Naive B cell (primary cell): Measurements from ENCODE around the gene PNP. TPM values are rescaled to one million over a fixed set of nuclear protein-coding genes. Genes with fewer than 3 reads are reported as not detected.
"Not testable (repeated sequence)": the region's sequence is repeated elsewhere in the genome, so short reads cannot be mapped to it uniquely, and the experiment has no call there.

Experiments used
- ATAC-seq, 2 donors: fragments of 150-1000 bp; cut with Tn5 transposase; 2 replicates each; pipeline ENCODE4 v1.10.0; 2021; ENCODE audit warnings: low read depth in 2 of 2, mild to moderate bottlenecking in 2 of 2, moderate library complexity in 2 of 2
- DNase-seq: peaks from one replicate; pipeline ENCODE4 v3.0.0; 2022
- H3K27ac Mint-ChIP-seq, 6 donors: one replicate each; pipeline ENCODE4 v1.8.0; 2020 to 2022; ENCODE audit warnings: mild to moderate bottlenecking in 6 of 6, mixed read lengths in 6 of 6, moderate library complexity in 5 of 6, inconsistent platforms in 2 of 6
- H3K27me3 Mint-ChIP-seq, 3 donors: one replicate each; pipeline ENCODE4 v1.8.0; 2021 to 2022; ENCODE audit warnings: mixed read lengths in 3 of 3, mild to moderate bottlenecking in 1 of 3
- H3K36me3 Mint-ChIP-seq, 2 donors: one replicate each; pipeline ENCODE4 v1.8.0; 2020 to 2022; ENCODE audit warnings: mixed read lengths in 2 of 2, inconsistent platforms in 1 of 2, mild to moderate bottlenecking in 1 of 2
- H3K4me1 Mint-ChIP-seq, 3 donors: one replicate each; pipeline ENCODE4 v1.8.0; 2020 to 2022; ENCODE audit warnings: mixed read lengths in 3 of 3, inconsistent platforms in 1 of 3, mild to moderate bottlenecking in 1 of 3, moderate library complexity in 1 of 3
- H3K4me3 Mint-ChIP-seq, 8 donors: one replicate each; pipeline ENCODE4 v1.8.0; 2020 to 2022; ENCODE audit warnings: mild to moderate bottlenecking in 8 of 8, mixed read lengths in 8 of 8, moderate library complexity in 8 of 8, inconsistent platforms in 2 of 8
- H3K9me3 Mint-ChIP-seq, 7 donors: one replicate each; pipeline ENCODE4 v1.8.0; 2020 to 2022; ENCODE audit warnings: mixed read lengths in 7 of 7, mild to moderate bottlenecking in 5 of 7, inconsistent platforms in 2 of 7, moderate library complexity in 1 of 7
- polyA plus RNA-seq, 6 donors: library from polyadenylated mRNA; unstranded; fragments of 300-500 nt; fragmentation: Illumina TruSeq; gene quantifications; one replicate each; pipeline ENCODE4 v1.2.3, GENCODE V29; 2021; ENCODE audit warnings: low read depth in 6 of 6

PNP gene
- polyA plus RNA-seq, 6 donors from 2014 or later: 24.1 to 67.8 (median 52.4) TPM

DNA sequence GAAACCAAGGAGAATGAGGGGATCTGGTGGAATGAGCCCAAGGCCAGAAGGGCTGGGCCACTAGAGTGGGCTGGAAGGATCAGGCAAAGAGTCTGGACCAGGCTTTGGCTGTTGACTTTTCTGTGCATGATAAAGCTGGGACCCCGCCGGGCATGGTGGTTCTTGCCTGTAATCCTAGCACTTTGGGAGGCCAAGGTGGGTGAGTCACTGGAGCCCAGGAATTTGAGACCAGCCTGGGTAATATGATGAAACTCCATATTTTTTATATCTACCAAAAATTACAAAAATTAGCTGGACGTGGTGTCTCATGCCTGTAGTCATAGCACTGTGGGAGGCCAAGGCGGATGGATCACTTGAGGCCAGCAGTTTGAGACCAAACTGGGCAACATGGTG is 32.8 kb upstream of the PNP start:
- Mint-ChIP-seq H3K36me3 (peaks cover 5 to 8% of the 10 kb centered on the region in 2 donors), H3K4me1 (peaks cover 53 to 65% (median 58%) of the 10 kb centered on the region in 3 donors), H3K27me3 (no peaks in the 10 kb centered on the region), H3K4me3 (peak overlapping the region in 2 of 8 donors; percentile 22 to 61), H3K9me3 (peaks cover 0 to 6% (median 0%) of the 10 kb centered on the region in 7 donors), H3K27ac (no peak overlapping the region)
- DNase-seq (no peak), ATAC-seq (no peak)

GRCh38 chr14:20438664-20439063 is 30.5 kb upstream of the PNP start:
- Mint-ChIP-seq H3K36me3 (peaks cover 5 to 22% of the 10 kb centered on the region in 2 donors), H3K4me3 (peak overlapping the region in 5 of 8 donors; percentile 41 to 81 (median 72)), H3K9me3 (peaks cover 0 to 6% (median 0%) of the 10 kb centered on the region in 7 donors), H3K27me3 (no peaks in the 10 kb centered on the region), H3K27ac (peak overlapping the region in 5 of 6 donors; percentile 0 to 75 (median 15)), H3K4me1 (peaks cover 64 to 73% (median 66%) of the 10 kb centered on the region in 3 donors)
- ATAC-seq (peak; percentile 71 to 84), DNase-seq (peak; percentile 41)

GRCh38 chr14:20440465-20440864 is 28.7 kb upstream of the PNP start:
- peak in 1 of 2 donors; percentile 17 for ATAC-seq
- Mint-ChIP-seq H3K27me3 (no peaks in the 10 kb centered on the region), H3K4me1 (peaks cover 63 to 67% (median 63%) of the 10 kb centered on the region in 3 donors)

DNA sequence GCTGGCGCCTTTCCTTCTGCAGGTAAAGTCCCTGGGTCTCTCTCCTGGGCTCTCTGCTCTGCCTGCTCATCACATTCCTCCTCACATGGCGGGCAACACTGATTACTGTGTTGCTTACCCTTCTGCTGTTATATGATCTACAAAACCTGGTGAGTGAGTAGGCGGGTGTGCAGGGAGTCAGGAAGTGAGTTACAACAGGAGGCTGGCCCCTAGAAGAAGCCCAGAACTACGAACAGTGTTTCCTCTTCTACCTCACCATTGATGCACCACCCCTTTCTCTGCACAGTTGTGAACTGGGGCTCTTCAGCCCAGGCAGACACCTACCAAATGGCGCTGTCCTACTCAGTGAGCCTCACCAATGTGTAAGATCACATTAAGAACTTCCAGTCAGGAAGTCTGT is 28.3 kb upstream of the PNP start:
- peaks cover 58 to 63% (median 61%) of the 10 kb centered on the region in 3 donors for H3K4me1 Mint-ChIP-seq
- ATAC-seq: peak; percentile 62 to 78
- peaks cover 5 to 22% of the 10 kb centered on the region in 2 donors for H3K36me3 Mint-ChIP-seq
- H3K27ac Mint-ChIP-seq: peak overlapping the region; percentile 28 to 92 (median 78)
- H3K4me3 Mint-ChIP-seq: peak overlapping the region; percentile 49 to 87 (median 64)
- H3K27me3 Mint-ChIP-seq: no peaks in the 10 kb centered on the region
- DNase-seq: no peak
- peaks cover 0 to 6% (median 0%) of the 10 kb centered on the region in 7 donors for H3K9me3 Mint-ChIP-seq

More at GRCh38 chr14:20440465-20440864, 28.7 kb upstream of the PNP start:
- DNase-seq: no peak
- Mint-ChIP-seq H3K4me3 (peak overlapping the region in 6 of 8 donors; percentile 51 to 87 (median 65)), H3K9me3 (peaks cover 0 to 6% (median 0%) of the 10 kb centered on the region in 7 donors), H3K36me3 (peaks cover 5 to 22% of the 10 kb centered on the region in 2 donors), H3K27ac (peak overlapping the region in 5 of 6 donors; percentile 19 to 92 (median 76))

GRCh38 chr14:20441461-20441860 is 27.7 kb upstream of the PNP start:
- ATAC-seq: no peak
- peak overlapping the region in 4 of 6 donors; percentile 18 to 83 (median 58) for H3K27ac Mint-ChIP-seq

DNA sequence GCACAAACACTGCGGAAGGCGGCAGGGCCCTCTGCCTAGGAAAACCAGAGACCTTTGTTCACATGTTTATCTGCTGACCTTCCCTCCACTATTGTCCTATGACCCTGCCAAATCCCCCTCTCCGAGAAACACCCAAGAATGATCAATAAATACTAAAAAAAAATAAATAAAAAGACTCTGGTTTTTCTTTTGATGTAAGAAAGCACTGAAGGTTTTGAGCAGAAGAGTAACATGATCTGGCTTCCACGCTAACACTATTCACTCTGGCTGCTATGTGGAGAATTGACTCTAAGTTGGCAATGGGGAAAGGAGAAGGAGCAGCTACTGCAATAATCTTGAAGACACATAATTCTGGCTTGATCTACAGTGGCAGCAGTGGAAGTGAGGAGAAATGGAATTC is 25.6 kb upstream of the PNP start:
- H3K36me3 Mint-ChIP-seq: peaks cover 10 to 37% of the 10 kb centered on the region in 2 donors
- not testable (repeated sequence) for H3K9me3 Mint-ChIP-seq, DNase-seq, H3K27me3 Mint-ChIP-seq, H3K27ac Mint-ChIP-seq, ATAC-seq, H3K4me3 Mint-ChIP-seq
- H3K4me1 Mint-ChIP-seq: peaks cover 35 to 46% (median 37%) of the 10 kb centered on the region in 3 donors

More at GRCh38 chr14:20441461-20441860, 27.7 kb upstream of the PNP start:
- Mint-ChIP-seq H3K27me3 (no peaks in the 10 kb centered on the region), H3K4me3 (peak overlapping the region in 3 of 8 donors; percentile 52 to 72 (median 64)), H3K9me3 (peaks cover 0 to 6% (median 0%) of the 10 kb centered on the region in 7 donors), H3K36me3 (peaks cover 5 to 22% of the 10 kb centered on the region in 2 donors), H3K4me1 (peaks cover 55 to 59% (median 57%) of the 10 kb centered on the region in 3 donors)
- DNase-seq: no peak

- Mint-ChIP-seq H3K36me3 (peaks cover 22 to 44% of the 10 kb centered on the region in 2 donors), H3K27ac (peak overlapping the region in 1 of 6 donors; percentile 77), H3K4me3 (no peak overlapping the region), H3K4me1 (peaks cover 3 to 21% (median 8%) of the 10 kb centered on the region in 3 donors), H3K9me3 (no peaks in the 10 kb centered on the region), H3K27me3 (no peaks in the 10 kb centered on the region)
- DNase-seq (no peak), ATAC-seq (no peak)
Measured at GRCh38 chr14:20446889-20447288, 22.3 kb upstream of the PNP start.

DNA sequence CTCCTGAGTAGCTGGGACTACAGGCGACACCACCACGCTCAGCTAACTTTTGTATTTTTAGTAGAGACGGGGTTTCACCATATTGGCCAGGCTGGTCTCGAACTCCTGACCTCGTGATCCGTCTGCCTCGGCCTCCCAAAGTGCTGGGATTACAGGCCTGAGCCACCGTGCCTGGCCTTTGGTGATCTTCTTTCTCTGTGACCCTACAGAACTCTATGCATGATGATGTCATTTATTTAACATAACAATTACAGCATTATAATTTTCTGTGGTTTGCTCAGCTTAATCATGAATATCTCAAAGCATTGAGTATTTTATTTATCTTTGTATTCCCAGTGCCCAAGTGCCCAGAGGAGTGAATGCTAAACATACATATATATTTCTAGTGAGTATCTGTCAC is 16.4 kb upstream of the PNP start:
- Mint-ChIP-seq H3K4me3 (peak overlapping the region in 5 of 8 donors; percentile 17 to 82 (median 57)), H3K4me1 (peaks cover 4 to 21% (median 20%) of the 10 kb centered on the region in 3 donors), H3K36me3 (peaks cover 23 to 28% of the 10 kb centered on the region in 2 donors), H3K27ac (peak overlapping the region in 2 of 6 donors; percentile 5 to 79)
- H3K27me3 Mint-ChIP-seq, H3K9me3 Mint-ChIP-seq, ATAC-seq, DNase-seq: not testable (repeated sequence)

DNA sequence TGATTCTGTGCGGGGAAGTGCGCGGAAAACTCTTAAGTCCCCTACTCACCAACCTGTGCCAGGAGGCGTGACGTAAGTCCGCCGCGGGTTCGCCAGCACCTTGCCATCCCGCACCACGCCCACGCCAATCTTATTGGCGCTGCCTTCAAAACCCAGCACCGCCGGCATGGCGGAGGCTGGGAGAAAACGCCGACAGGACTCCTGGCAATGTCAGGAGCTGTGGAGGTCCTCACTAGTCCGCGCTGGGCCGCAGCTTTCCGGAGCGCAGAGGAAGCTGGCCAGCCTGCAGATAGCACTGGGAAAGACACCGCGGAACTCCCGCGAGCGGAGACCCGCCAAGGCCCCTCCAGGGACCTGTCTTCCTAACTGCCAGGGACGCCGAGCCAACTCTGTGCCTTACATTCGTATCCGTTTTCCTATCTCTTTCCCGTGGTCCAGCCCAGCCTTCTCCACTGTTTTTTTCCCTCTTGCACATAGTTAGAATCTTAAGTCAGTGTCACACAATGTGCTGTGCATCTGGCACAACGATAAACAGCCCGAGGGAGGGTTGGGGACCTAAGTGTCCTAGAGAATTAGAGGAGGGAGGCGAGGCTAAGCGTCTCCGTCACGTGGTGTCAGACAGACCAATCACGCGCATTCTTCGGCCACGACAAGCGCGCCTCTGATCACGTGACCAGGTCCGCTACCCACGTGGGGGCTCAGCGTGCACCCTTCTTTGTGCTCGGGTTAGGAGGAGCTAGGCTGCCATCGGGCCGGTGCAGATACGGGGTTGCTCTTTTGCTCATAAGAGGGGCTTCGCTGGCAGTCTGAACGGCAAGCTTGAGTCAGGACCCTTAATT is 14.5 kb upstream of the PNP start, which contains the start of the genes APEX1 and OSGEP:
Gene APEX1, plus strand, starts transcription at position 711 of the 839 bp plus-strand sequence. CDS start 420 bp downstream, outside the sequence.
Gene OSGEP, minus strand, starts transcription at position 297 of the 839 bp plus-strand sequence. Its CDS starts 129 bp downstream, at position 168.
- no peaks in the 10 kb centered on the region for H3K27me3 Mint-ChIP-seq
- peak; percentile 96 for DNase-seq
- H3K27ac Mint-ChIP-seq: peak within 1 kb of the TSS in 1 of 6 donors; percentile 76
- peak; percentile 82 to 85 for ATAC-seq
- no peaks in the 10 kb centered on the region for H3K9me3 Mint-ChIP-seq
- H3K36me3 Mint-ChIP-seq: peaks cover 11 to 28% of the 10 kb centered on the region in 2 donors
- peaks cover 14 to 34% (median 19%) of the 10 kb centered on the region in 3 donors for H3K4me1 Mint-ChIP-seq
- H3K4me3 Mint-ChIP-seq: no peak within 1 kb of the TSS

- Mint-ChIP-seq H3K4me1 (peaks cover 23 to 43% (median 24%) of the 10 kb centered on the region in 3 donors), H3K27me3 (no peaks in the 10 kb centered on the region), H3K36me3 (peaks cover 13 to 28% of the 10 kb centered on the region in 2 donors), H3K27ac (no peak overlapping the region), H3K9me3 (no peaks in the 10 kb centered on the region), H3K4me3 (no peak overlapping the region)
- no peak for DNase-seq
- ATAC-seq: peak; percentile 49 to 59
Measured at GRCh38 chr14:20455355-20456300, 13.6 kb upstream of the PNP start.

DNA sequence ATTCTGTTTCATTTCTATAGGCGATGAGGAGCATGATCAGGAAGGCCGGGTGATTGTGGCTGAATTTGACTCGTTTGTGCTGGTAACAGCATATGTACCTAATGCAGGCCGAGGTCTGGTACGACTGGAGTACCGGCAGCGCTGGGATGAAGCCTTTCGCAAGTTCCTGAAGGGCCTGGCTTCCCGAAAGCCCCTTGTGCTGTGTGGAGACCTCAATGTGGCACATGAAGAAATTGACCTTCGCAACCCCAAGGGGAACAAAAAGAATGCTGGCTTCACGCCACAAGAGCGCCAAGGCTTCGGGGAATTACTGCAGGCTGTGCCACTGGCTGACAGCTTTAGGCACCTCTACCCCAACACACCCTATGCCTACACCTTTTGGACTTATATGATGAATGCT is 12.2 kb upstream of the PNP start:
- Mint-ChIP-seq H3K36me3 (peaks cover 11 to 25% of the 10 kb centered on the region in 2 donors), H3K4me3 (peak overlapping the region in 3 of 8 donors; percentile 23 to 50 (median 45)), H3K27me3 (no peaks in the 10 kb centered on the region), H3K9me3 (peaks cover 0 to 4% (median 0%) of the 10 kb centered on the region in 7 donors), H3K27ac (peak overlapping the region in 4 of 6 donors; percentile 11 to 81 (median 30)), H3K4me1 (peaks cover 30 to 46% (median 31%) of the 10 kb centered on the region in 3 donors)
- ATAC-seq (no peak), DNase-seq (no peak)

DNA sequence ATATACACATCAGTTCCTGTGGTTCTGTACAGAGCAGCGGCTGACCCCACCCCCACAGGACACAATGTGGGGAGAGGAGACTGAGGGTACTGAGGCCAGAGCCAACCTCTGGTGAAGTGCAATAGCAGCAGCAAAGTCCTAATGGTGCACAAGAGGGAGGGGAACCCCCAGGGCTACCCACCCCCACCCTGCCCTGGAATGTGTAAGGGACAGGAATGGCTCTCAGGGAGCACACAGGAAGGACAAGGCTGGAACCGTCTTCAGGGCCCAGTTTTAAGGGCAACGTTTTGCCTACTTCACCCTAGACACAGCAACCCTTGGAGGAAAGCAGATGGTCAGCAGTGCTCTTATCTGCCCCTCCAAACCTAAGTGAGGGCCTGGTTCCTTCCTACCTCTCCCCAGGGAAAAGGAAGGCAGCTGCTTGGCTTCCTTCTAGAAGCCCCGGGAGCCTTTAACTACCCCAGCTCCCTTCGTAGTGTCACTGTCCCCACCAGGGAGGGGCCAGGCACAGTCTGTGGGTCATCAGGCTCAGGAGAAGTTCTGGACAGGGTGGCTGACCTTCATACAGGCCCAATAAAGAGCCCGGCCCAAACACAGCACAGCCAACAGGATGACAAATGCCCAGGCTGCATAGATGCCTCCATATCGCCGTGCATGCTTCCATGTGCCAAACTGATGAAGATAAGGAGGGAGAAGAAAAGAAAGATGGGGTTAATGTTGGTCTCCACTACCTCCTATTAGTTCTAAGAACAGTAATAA is 11.0 kb upstream of the PNP start:
- Mint-ChIP-seq H3K36me3 (peaks cover 11 to 19% of the 10 kb centered on the region in 2 donors), H3K9me3 (peaks cover 0 to 5% (median 0%) of the 10 kb centered on the region in 7 donors), H3K27me3 (no peaks in the 10 kb centered on the region), H3K27ac (peak overlapping the region in 2 of 6 donors; percentile 85 to 99), H3K4me1 (peaks cover 27 to 41% (median 28%) of the 10 kb centered on the region in 3 donors), H3K4me3 (peak overlapping the region in 2 of 8 donors; percentile 41 to 92)
- ATAC-seq (no peak), DNase-seq (no peak)
